ENCODE results near the gene TAX1BP3.

TAX1BP3 gene

GRCh38 chr17:3645310-3645709 lies 23.1 kb downstream of the TAX1BP3 start:
- TF ChIP-seq, protein P1, sequence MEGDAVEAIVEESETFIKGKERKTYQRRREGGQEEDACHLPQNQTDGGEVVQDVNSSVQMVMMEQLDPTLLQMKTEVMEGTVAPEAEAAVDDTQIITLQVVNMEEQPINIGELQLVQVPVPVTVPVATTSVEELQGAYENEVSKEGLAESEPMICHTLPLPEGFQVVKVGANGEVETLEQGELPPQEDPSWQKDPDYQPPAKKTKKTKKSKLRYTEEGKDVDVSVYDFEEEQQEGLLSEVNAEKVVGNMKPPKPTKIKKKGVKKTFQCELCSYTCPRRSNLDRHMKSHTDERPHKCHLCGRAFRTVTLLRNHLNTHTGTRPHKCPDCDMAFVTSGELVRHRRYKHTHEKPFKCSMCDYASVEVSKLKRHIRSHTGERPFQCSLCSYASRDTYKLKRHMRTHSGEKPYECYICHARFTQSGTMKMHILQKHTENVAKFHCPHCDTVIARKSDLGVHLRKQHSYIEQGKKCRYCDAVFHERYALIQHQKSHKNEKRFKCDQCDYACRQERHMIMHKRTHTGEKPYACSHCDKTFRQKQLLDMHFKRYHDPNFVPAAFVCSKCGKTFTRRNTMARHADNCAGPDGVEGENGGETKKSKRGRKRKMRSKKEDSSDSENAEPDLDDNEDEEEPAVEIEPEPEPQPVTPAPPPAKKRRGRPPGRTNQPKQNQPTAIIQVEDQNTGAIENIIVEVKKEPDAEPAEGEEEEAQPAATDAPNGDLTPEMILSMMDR (IDR thresholded peaks at IDR 0.05; ENCODE audit: control extremely low read depth, extremely low read depth, low read depth, missing control alignments): no peak
- ChIA-PET CTCF (interaction anchor here (1.3 to 2.4 kb wide), 2 partner anchors 9 to 42 kb away, joined by 3 to 7 read pairs; partner anchors contain the start of genes CTNS and SHPK), POLR2A (no interaction called here)
- DNase-seq (ENCODE audit: extremely low spot score): no peak

GRCh38 chr17:3643889-3644349 lies 24.5 kb downstream of the TAX1BP3 start:
- TF ChIP-seq, protein P1 (IDR thresholded peaks at IDR 0.05; ENCODE audit: control extremely low read depth, extremely low read depth, low read depth, missing control alignments): no peak
- ChIA-PET CTCF (interaction anchor here (1.0 to 2.4 kb wide), 4 partner anchors 22 to 93 kb away, joined by 3 to 7 read pairs (median 3); no protein-coding TSS in a partner anchor), POLR2A (no interaction called here)
- DNase-seq (ENCODE audit: extremely low spot score): no peak

DNA sequence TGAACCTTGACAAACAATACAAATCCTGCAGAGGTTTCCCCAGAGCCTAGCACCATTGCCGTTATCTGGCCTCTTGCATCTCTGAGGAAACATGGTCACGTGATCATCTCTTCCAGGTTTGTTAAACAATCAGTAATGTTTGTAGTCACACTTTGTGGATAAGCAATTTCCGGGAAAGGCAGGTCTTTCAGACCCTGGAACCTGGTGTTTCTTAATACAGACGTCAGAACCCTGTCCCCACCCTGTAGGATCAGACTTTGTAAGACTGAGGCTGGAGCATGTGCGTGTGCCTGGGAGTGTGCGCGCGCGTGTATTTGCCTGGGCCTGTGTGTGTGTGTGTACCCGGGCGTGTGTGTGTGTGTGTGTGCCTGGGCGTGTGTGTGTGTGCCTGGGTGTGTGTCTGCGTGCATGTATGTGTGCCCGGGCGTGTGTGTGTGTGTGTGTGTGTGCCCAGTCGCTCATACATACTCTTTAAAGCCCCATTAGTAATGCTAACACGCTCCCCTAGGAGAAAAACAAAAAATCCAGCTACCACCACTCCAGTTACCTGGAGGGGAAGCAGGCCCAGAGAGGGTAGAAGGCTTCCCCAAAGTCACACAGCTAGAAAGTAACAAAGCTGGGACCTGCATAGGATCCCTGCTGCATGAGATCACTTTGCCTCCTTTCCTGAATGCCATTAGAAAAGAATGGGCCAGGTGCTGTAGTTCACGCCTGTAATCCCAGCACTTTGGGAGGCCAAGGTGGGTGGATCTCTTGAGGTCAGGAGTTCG lies 26.5 kb downstream of the TAX1BP3 start:
- CTCF ChIA-PET: no interaction called here
- no peak for DNase-seq (ENCODE audit: extremely low spot score)
- TF ChIP-seq, protein P1 (IDR thresholded peaks at IDR 0.05; ENCODE audit: control extremely low read depth, extremely low read depth, low read depth, missing control alignments): no peak
- POLR2A ChIA-PET: no interaction called here

GRCh38 chr17:3641014-3641413 lies 27.4 kb downstream of the TAX1BP3 start:
- DNase-seq (ENCODE audit: extremely low spot score): no peak
- CTCF ChIA-PET: interaction anchor here (1.1 to 1.2 kb wide), 2 partner anchors 9 to 38 kb away, joined by 3 read pairs; no protein-coding TSS in a partner anchor
- TF ChIP-seq, protein P1 (IDR thresholded peaks at IDR 0.05; ENCODE audit: control extremely low read depth, extremely low read depth, low read depth, missing control alignments): no peak
- POLR2A ChIA-PET: no interaction called here

- CTCF ChIA-PET: interaction anchor here (0.7 to 1.2 kb wide), 3 partner anchors 10 to 59 kb away, joined by 3 read pairs; no protein-coding TSS in a partner anchor
- POLR2A ChIA-PET: no interaction called here
- TF ChIP-seq, protein P1 (IDR thresholded peaks at IDR 0.05; ENCODE audit: control extremely low read depth, extremely low read depth, low read depth, missing control alignments): no peak
- DNase-seq (ENCODE audit: extremely low spot score): no peak
These were observed 28.3 kb downstream of the TAX1BP3 start for GRCh38 chr17:3639981-3640596.

- ChIA-PET POLR2A (interaction anchor here (0.7 kb wide), 1 partner anchor 30 kb away, joined by 3 read pairs; no protein-coding TSS in a partner anchor), CTCF (interaction anchor here (1.0 to 2.5 kb wide), 5 partner anchors 9 to 101 kb away, joined by 3 to 9 read pairs (median 5); partner anchors contain the start of gene HASPIN)
- no peak for DNase-seq (ENCODE audit: extremely low spot score)
- TF ChIP-seq, protein P1 (IDR thresholded peaks at IDR 0.05; ENCODE audit: control extremely low read depth, extremely low read depth, low read depth, missing control alignments): no peak
These were observed 31.4 kb downstream of the TAX1BP3 start for GRCh38 chr17:3636908-3637373.

Measured in GM10248 (cell line).